ENCODE data around the gene TMEM81.

GRCh38 chr1:205041001-205041715, 43.1 kb downstream of the TMEM81 start:
- TF ChIP-seq POLR2AphosphoS5 (IDR thresholded peaks at IDR 0.05; ENCODE audit: low read depth, low read length) (no peak), TAF1 (IDR thresholded peaks at IDR 0.05; ENCODE audit: borderline replicate concordance, insufficient read depth, low read length) (no peak)
